Activated T-helper 17 cell treated with anti-CD3 and anti-CD28 coated beads, Interleukin-2, amount 50 U/mL, for 72 hours (primary cell): ENCODE results near the gene B4GALT4. TPM values are rescaled to one million over a fixed set of nuclear protein-coding genes. Genes with fewer than 3 reads are reported as not detected.
"Not testable (repeated sequence)": the region's sequence is repeated elsewhere in the genome, so short reads cannot be mapped to it uniquely, and the experiment has no call there.

Source experiments
- ATAC-seq: fragments of 150-1000 bp; cut with Tn5 transposase; replicated peaks from 2 replicates; pipeline ENCODE4 v1.10.0; 2021; ENCODE audit warnings: mild to moderate bottlenecking, moderate library complexity
- H3K27ac Mint-ChIP-seq: one replicate; pipeline ENCODE4 v1.8.0; 2022; ENCODE audit warnings: mixed read lengths
- H3K27me3 Mint-ChIP-seq: one replicate; pipeline ENCODE4 v1.8.0; 2022; ENCODE audit warnings: mixed read lengths
- H3K36me3 Mint-ChIP-seq: one replicate; pipeline ENCODE4 v1.8.0; 2022; ENCODE audit warnings: low read depth, mild to moderate bottlenecking, mixed read lengths
- H3K4me1 Mint-ChIP-seq: one replicate; pipeline ENCODE4 v1.8.0; 2022; ENCODE audit warnings: mixed read lengths
- H3K4me3 Mint-ChIP-seq: one replicate; pipeline ENCODE4 v1.8.0; 2022; ENCODE audit warnings: mild to moderate bottlenecking, mixed read lengths
- H3K9me3 Mint-ChIP-seq: one replicate; pipeline ENCODE4 v1.8.0; 2022; ENCODE audit warnings: mixed read lengths
- total RNA-seq, 2 donors: library from RNA; stranded (reverse); gene quantifications; one replicate each; pipeline ENCODE4 v1.2.3, GENCODE V29; 2022

Gene B4GALT4
- total RNA-seq = 10 to 100 TPM; 18.5 to 28.1 TPM

- Mint-ChIP-seq H3K27me3 (no peaks in the 10 kb centered on the region), H3K4me3 (peak within 1 kb of the TSS; percentile 83), H3K9me3 (no peaks in the 10 kb centered on the region), H3K27ac (peak within 1 kb of the TSS; percentile 82), H3K4me1 (peaks cover 22% of the 10 kb centered on the region), H3K36me3 (peaks cover 13% of the 10 kb centered on the region)
- ATAC-seq = peak; percentile 80
These were observed at the start of gene B4GALT4 for GRCh38 chr3:119240591-119241434. Gene B4GALT4 (minus strand): TSS chr3:119240878. CDS start chr3:119230099, 10,779 bp downstream.

GRCh38 chr3:119289404-119289770, 48.7 kb upstream of the B4GALT4 start:
- no peak for ATAC-seq
- H3K4me3 Mint-ChIP-seq = no peak overlapping the region
- peaks cover 15% of the 10 kb centered on the region for H3K4me1 Mint-ChIP-seq
- no peak overlapping the region for H3K27ac Mint-ChIP-seq
- H3K9me3 Mint-ChIP-seq = peaks cover 14% of the 10 kb centered on the region
- H3K27me3 Mint-ChIP-seq = no peaks in the 10 kb centered on the region
- peaks cover 7% of the 10 kb centered on the region for H3K36me3 Mint-ChIP-seq

- Mint-ChIP-seq H3K9me3 (peaks cover 14% of the 10 kb centered on the region), H3K27ac (no peak overlapping the region), H3K36me3 (peaks cover 4% of the 10 kb centered on the region), H3K4me3 (no peak overlapping the region), H3K4me1 (peaks cover 15% of the 10 kb centered on the region), H3K27me3 (no peaks in the 10 kb centered on the region)
- ATAC-seq = no peak
These were observed 48.2 kb upstream of the B4GALT4 start for GRCh38 chr3:119288669-119289403.

GRCh38 chr3:119279584-119280243, 39.0 kb upstream of the B4GALT4 start:
- no peak for ATAC-seq
- Mint-ChIP-seq H3K4me1 (peaks cover 3% of the 10 kb centered on the region), H3K27ac (peak overlapping the region; percentile 25), H3K4me3 (no peak overlapping the region), H3K9me3 (peaks cover 8% of the 10 kb centered on the region), H3K27me3 (no peaks in the 10 kb centered on the region), H3K36me3 (no peaks in the 10 kb centered on the region)

GRCh38 chr3:119279101-119279554, 38.5 kb upstream of the B4GALT4 start:
- peaks cover 5% of the 10 kb centered on the region for H3K4me1 Mint-ChIP-seq
- H3K4me3 Mint-ChIP-seq = no peak overlapping the region
- ATAC-seq = no peak
- H3K9me3 Mint-ChIP-seq = peaks cover 8% of the 10 kb centered on the region
- H3K36me3 Mint-ChIP-seq = no peaks in the 10 kb centered on the region
- H3K27ac Mint-ChIP-seq = peak overlapping the region; percentile 25
- H3K27me3 Mint-ChIP-seq = no peaks in the 10 kb centered on the region

- H3K4me3 Mint-ChIP-seq = no peak overlapping the region
- peaks cover 5% of the 10 kb centered on the region for H3K4me1 Mint-ChIP-seq
- peaks cover 3% of the 10 kb centered on the region for H3K9me3 Mint-ChIP-seq
- no peak overlapping the region for H3K27ac Mint-ChIP-seq
- H3K27me3 Mint-ChIP-seq = no peaks in the 10 kb centered on the region
- ATAC-seq = no peak
- no peaks in the 10 kb centered on the region for H3K36me3 Mint-ChIP-seq
These were observed 36.0 kb upstream of the B4GALT4 start for GRCh38 chr3:119276680-119277079.

GRCh38 chr3:119270212-119270611, 29.5 kb upstream of the B4GALT4 start:
- ATAC-seq, H3K27me3 Mint-ChIP-seq, H3K36me3 Mint-ChIP-seq, H3K27ac Mint-ChIP-seq, H3K9me3 Mint-ChIP-seq, H3K4me3 Mint-ChIP-seq, H3K4me1 Mint-ChIP-seq: not testable (repeated sequence)

DNA sequence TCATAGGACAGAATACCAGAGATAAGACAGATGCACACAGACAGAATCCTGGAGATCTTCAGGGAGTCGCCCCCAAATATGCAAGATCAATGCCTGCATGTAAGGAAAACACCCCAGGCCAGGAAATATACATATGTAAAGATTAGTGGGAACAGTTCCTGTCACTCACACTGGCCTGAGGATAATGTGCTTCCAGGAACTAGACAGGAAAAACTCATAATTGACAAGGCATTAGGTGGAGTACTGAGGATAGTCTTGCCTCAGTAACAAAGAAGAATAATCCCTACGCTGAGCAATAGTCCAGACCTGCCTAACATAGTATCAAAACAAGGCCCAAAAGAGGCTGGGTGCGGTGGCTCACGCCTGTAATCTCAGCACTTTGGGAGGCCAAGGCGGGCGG, 20.4 kb upstream of the B4GALT4 start:
- Mint-ChIP-seq H3K4me3 (no peak overlapping the region), H3K36me3 (no peaks in the 10 kb centered on the region), H3K27me3 (peaks cover 12% of the 10 kb centered on the region), H3K9me3 (no peaks in the 10 kb centered on the region), H3K4me1 (no peaks in the 10 kb centered on the region), H3K27ac (no peak overlapping the region)
- ATAC-seq = no peak

- no peak for ATAC-seq
- Mint-ChIP-seq H3K4me3 (no peak overlapping the region), H3K4me1 (no peaks in the 10 kb centered on the region)
These were observed 19.1 kb upstream of the B4GALT4 start for GRCh38 chr3:119259821-119260220.

GRCh38 chr3:119258915-119259314, 18.2 kb upstream of the B4GALT4 start:
- H3K27me3 Mint-ChIP-seq = peaks cover 11% of the 10 kb centered on the region

More at GRCh38 chr3:119259821-119260220, 19.1 kb upstream of the B4GALT4 start:
- H3K27me3 Mint-ChIP-seq = peaks cover 12% of the 10 kb centered on the region
- no peak overlapping the region for H3K27ac Mint-ChIP-seq
- no peaks in the 10 kb centered on the region for H3K9me3 Mint-ChIP-seq
- no peaks in the 10 kb centered on the region for H3K36me3 Mint-ChIP-seq

DNA sequence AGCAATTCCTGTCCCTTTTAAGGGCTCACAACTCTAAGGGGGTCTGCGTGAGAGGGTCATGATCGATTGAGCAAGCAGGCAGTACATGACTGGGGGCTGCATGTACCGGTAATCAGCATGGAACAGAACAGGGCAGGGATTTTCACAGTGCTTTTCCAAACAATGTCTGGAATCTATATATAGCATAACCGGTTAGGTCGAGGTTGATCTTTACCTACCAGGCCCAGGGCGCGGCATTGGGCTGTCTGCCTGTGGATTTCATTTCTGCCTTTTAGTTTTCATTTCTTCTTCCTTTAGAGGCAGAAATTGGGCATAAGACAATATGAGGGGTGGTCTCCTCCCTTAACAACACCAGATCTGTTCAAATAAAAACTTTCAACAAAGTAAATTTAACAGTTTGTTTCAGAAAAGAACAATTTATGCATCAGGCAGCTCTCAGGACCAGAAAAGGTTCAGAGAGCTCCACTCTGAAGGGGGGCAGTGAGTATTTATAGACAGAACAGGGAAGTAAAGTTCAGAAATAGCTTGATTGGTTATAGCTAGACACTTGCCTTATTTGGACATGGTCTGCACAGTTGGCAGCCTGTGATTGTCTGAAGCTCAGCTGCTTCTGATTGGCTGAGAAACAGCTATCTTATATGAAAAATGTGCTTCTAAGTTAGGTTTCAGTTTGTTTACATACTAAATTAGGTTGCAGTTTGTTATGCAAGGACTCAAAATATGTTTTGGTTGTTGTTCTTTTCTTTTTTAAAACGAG, 17.2 kb upstream of the B4GALT4 start:
- no peak for ATAC-seq
- Mint-ChIP-seq H3K9me3 (no peaks in the 10 kb centered on the region), H3K4me3 (no peak overlapping the region), H3K27me3 (peaks cover 7% of the 10 kb centered on the region), H3K4me1 (no peaks in the 10 kb centered on the region), H3K36me3 (no peaks in the 10 kb centered on the region), H3K27ac (no peak overlapping the region)

More at GRCh38 chr3:119258915-119259314, 18.2 kb upstream of the B4GALT4 start:
- Mint-ChIP-seq H3K9me3 (no peaks in the 10 kb centered on the region), H3K36me3 (no peaks in the 10 kb centered on the region), H3K4me1 (no peaks in the 10 kb centered on the region), H3K27ac (no peak overlapping the region), H3K4me3 (no peak overlapping the region)
- ATAC-seq = no peak

GRCh38 chr3:119257111-119257510, 16.4 kb upstream of the B4GALT4 start:
- ATAC-seq = no peak
- peaks cover 7% of the 10 kb centered on the region for H3K27me3 Mint-ChIP-seq
- H3K4me1 Mint-ChIP-seq = no peaks in the 10 kb centered on the region
- no peaks in the 10 kb centered on the region for H3K9me3 Mint-ChIP-seq
- H3K27ac Mint-ChIP-seq = no peak overlapping the region
- H3K36me3 Mint-ChIP-seq = no peaks in the 10 kb centered on the region
- no peak overlapping the region for H3K4me3 Mint-ChIP-seq

DNA sequence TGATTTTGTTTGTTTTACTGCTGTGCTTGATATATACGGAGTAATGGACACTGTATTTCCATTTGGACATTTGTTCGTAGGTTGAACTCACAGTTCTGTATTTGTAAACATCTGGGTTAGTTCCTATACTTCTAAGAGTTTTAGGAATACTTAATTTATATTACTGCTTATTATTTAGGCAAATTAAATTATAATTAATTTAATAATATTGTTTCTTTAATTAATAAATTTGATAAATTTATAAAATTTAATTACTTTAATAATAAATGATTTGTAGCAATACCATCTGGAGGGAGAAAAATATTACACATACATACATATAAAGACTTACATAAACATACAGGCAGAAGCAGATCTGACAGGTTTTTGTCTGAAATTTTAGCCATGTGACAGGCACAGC, 14.5 kb upstream of the B4GALT4 start:
- Mint-ChIP-seq H3K4me1 (no peaks in the 10 kb centered on the region), H3K36me3 (no peaks in the 10 kb centered on the region), H3K27me3 (peaks cover under 1% of the 10 kb centered on the region), H3K4me3 (no peak overlapping the region), H3K9me3 (no peaks in the 10 kb centered on the region), H3K27ac (no peak overlapping the region)
- no peak for ATAC-seq

DNA sequence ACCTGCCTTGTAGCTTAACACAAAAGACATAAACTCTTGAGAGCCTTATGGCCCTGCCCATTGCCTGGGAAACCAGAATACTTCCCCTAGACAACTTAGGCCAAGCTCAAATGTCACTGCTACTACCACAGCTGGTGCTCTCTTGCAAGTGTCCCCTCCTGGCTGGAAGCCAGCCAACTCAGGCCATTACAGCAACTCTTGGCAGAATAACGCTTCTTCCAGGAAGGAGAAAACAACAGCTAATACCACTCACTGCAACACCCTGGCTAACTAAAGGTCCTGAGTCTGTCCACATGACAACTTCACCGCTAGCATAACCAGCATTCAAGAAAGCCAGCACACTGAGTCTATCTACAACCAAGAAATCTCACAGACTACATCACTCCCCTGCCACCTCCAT, 5.1 kb upstream of the B4GALT4 start:
- Mint-ChIP-seq H3K4me3 (no peak overlapping the region), H3K36me3 (no peaks in the 10 kb centered on the region), H3K27ac (no peak overlapping the region), H3K4me1 (peaks cover 5% of the 10 kb centered on the region), H3K27me3 (no peaks in the 10 kb centered on the region), H3K9me3 (peaks cover 4% of the 10 kb centered on the region)
- no peak for ATAC-seq
